GM21528 (cell line): ENCODE measurements around the gene MTHFD1L.

Experiments
- ATAC-seq: cut with Tn5 transposase; IDR thresholded peaks from one replicate; pipeline ENCODE4 v1.9.1; 2021; ENCODE audit warnings: mild to moderate bottlenecking, moderate library complexity; ENCODE audit not compliant: unreplicated experiment, low FRiP score

MTHFD1L gene

DNA sequence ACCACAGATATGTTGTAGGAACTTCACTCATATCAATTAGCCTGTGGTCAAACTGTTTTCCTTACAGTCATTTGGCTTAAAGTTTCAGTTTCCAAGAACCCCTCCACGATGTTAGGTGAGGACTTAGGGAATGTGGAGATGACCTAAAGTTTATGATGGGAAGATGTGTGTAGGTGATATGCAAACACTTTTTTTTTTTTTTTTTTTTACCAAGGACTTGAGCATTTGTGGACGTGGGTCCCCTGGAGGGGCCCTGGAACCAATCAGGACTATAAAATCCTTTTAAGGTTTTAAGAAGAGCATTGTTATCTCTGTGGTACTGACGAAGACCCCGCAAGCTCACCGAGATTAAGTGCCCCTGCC is 478 bp upstream of the MTHFD1L start:
- ATAC-seq: no peak

DNA sequence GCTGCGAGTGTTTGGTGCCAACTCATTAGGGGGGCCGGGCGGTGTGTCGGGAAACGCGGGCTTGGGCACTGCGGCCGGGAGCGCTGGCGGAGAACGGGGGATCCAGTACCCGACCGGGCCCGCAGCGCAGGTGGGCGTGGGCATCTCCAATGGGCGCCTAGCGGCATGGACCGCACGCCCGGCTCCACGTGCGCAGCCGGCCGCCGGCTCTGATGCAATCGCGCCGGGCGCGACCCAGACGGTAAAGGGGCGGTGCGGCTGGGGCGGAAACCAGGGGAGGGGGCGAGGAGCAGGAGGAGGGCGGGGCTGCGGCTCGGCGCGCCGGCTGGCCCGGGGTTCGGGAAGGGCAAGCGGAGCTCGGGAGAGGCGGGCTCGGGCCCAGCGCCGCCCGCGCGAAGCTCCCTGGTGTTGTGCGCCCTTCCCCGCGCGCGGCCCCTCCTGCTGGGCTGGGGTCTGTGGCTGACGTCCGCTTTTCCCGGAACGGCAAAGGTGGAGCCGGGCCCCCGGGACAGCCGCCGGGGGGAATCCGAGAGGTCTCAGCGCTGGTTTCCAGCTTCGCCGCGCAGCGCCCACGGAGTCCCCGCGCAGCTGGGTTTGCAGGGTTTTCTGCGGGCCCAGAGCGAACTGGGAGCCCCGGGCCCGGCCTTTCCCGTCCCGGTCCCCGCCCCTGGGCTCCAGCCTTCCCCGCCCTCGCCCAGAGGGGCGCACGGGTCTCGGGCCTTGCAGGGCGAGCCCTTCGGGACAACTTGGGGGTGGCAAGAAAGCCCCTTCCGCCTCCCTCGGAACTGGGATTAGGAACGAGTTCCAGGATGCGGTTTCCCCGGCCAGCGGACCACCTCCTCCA is 867 bp downstream of the MTHFD1L start:
- ATAC-seq: peak; percentile 76

- ATAC-seq: no peak
Observed at GRCh38 chr6:150866991-150867501, 1.5 kb downstream of the MTHFD1L start.

DNA sequence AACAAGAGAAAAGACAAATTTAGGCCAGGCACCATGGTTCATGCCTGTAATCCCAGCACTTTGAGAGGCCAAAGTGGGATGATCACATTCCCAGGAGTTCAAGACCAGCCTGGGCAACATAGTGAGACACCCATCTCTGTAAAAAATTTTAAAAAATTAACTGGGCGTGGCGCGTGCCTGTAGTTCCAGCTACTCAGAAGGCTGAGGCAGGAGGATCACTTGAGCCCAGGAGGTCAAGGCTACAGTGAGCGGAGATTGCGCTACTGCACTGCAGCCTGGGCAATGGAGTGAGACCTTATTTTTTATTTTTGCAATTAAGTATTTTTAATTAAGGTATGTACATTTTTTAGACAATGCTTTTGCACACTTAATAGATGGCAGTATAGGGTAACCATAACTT is 3.3 kb downstream of the MTHFD1L start:
- ATAC-seq: no peak

DNA sequence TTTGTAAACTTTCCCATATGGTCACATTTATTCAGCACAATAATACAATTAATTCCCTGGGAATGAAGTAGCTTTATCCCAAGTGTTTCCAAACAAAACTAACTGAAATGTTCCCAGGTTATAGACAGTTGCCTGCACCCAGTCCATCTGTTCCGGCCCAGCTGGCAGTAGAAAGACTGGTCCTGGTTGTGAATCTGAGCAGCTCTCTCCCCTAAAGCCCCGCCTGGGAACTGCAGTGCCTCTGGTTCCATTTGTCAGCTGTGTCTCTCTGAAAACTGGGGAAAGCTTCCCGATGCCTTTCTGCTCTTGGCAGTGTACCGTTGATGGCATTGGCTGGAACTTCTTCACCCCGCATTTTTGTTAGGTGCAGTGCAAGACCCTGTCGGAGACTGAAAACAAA is 8.7 kb downstream of the MTHFD1L start:
- ATAC-seq: no peak

DNA sequence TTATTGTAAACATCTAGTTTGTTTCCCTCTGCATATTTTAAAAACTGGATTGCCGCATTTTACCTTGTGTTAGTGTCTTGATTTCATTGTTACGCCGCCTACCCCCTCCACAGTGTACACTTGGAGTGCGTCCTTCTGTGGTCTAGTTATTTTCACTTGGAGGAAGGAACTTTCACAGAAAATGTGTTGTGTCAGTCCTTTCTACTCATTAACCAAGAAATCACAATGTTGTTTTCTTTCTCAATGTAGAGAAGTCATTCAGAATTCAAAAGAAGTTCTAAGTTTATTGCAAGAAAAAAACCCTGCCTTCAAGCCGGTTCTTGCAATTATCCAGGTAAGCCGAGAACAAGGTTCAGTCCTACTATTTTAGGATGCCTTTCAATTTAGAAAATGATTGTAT is 10.3 kb downstream of the MTHFD1L start:
- ATAC-seq: no peak

- no peak for ATAC-seq
Observed at GRCh38 chr6:150876598-150876997, 11.1 kb downstream of the MTHFD1L start.

GRCh38 chr6:150877928-150878327 is 12.4 kb downstream of the MTHFD1L start:
- no peak for ATAC-seq

DNA sequence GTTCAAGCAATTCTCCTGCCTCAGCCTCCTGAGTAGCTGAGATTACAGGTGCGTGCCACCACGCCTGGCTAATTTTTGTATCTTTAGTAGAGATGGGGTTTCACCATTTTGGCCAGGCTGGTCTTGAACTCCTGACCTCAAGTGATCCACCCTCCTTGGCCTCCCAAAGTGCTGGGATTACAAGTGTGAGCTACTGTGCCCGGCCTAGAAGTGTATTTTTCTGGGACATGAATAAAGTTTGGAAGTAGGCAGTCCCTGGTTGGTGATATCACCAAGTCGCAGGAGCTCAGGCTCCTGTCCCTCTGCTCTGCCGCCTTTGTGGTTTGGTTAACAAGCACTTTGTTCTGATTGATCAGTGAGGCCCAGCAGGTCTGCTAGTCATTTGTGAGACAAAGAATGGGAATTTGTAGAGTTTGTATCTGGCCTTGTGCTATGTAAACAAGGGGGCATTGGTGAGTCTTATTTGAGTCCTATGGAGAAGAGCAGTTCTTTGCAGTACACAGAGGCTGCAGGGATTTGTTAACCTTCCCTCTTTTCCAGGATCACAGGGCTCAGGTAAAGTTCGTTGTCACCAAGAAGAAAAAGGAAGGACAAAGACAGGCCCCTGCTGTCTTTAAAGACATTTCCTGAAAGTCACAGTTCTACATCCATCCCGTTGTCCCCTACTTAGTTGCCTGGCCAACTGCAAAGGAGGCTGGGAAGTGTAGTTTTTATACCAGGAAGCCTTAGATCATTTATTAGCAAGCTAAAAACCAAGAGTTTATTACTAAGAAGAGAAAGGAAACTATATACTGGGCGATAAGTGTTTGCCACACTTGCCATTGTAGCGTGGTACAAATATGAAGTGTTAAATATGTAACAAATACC is 13.1 kb downstream of the MTHFD1L start:
- no peak for ATAC-seq

DNA sequence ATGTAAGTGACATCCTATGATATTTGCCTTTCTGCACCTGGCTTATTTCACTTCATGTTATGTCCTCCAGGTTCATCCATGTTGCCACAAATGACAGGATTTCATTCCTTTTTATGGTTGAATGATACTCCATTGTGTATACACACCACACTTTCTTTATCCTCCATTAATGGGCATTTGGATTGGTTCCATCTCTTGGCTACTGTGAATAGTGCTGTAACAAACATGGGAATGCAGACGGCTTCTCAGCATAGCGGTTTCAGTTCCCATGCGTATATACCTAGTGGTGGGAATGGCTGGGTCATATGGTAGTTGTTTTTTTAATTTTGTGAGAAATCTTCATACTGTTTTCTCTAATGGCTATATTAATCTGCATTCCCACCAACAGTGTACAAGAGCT is 14.8 kb downstream of the MTHFD1L start:
- ATAC-seq: no peak

GRCh38 chr6:150881911-150882481 is 16.5 kb downstream of the MTHFD1L start:
- no peak for ATAC-seq

DNA sequence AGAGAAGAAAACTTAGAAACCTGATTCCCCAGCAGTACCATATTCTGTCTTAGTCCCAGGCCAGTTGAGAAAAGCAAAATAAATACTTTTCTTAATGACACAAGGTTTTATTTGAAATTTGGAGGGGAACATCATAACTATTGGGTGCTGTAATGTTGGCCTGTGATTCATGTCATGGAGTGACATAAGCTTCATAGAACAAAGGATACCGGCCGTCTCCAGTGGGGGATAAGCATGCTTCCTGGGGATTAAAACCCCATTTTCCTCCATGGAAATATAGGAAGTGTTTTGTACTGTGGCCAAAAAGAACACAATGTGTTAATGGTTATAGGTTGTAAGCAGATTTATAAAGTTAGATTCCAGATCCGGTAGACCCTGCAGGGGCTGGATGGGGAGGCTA is 18.0 kb downstream of the MTHFD1L start:
- no peak for ATAC-seq

DNA sequence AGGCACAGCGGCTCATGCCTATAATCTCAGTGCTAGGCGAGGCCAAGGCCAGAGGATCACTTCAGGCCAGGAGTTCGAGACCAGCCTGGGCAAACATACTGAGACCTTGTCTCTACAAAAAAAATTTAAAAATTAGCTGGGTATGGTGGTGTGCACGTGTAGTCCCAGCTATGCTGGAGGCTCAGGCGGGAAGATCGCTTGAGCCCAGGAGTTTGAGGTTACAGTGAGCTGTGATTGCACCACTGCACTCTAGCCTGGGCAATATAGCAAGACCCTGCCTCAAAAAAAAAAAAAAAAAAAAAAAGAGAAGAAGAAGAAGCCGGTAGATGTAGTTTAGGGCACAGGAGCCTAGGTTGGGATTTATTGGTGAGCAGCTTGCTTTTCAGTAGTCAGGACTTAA is 20.7 kb downstream of the MTHFD1L start:
- no peak for ATAC-seq

GRCh38 chr6:150887978-150888563 is 22.6 kb downstream of the MTHFD1L start:
- ATAC-seq: no peak

DNA sequence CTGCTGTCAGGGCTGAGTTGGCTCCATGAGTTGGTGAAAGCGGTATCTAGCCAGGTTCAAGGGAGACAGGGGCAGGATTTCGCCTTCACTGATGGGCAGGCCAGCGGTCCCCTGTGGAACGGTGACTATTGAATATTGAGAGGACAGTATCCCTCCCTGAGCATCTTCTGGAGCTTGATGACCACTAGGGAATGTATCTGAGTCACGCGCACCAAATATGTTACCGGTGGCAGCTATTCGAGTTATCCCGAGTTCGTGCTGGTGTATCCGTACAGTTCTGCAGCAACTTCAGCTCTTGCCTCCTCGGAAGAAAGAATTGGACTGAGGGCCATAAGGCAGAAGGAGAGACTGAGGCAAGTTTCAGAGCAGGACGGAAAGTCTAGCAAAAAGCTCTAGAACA is 24.8 kb downstream of the MTHFD1L start:
- ATAC-seq: no peak

DNA sequence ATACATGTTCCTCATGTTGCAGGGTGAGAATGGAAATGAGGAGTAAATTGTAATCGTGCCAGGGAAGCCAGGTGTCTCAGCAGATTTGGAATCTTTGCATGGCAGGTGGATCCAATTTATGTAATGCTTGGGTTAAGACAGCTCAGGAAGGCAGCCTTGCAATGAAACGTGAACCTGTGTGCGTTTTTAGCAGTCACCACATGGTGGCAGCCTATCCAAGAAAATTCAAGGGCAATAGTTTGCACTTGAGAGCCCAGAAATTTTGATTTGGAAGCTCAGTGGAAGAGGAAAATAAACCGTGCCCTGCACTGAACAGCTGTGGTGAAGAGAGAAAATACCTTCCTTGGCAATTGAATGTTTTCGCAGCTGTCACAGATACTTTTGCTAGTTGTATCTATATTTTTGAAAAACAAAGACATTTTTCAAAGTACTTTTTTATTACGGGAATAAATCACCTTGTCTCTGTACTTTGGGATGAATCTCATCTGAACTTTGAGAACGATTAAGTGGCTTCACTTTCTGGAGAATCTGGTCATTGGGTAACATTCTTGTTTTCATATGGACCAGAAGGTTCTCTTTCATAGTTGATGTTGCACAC is 26.5 kb downstream of the MTHFD1L start:
- ATAC-seq: peak; percentile 56

DNA sequence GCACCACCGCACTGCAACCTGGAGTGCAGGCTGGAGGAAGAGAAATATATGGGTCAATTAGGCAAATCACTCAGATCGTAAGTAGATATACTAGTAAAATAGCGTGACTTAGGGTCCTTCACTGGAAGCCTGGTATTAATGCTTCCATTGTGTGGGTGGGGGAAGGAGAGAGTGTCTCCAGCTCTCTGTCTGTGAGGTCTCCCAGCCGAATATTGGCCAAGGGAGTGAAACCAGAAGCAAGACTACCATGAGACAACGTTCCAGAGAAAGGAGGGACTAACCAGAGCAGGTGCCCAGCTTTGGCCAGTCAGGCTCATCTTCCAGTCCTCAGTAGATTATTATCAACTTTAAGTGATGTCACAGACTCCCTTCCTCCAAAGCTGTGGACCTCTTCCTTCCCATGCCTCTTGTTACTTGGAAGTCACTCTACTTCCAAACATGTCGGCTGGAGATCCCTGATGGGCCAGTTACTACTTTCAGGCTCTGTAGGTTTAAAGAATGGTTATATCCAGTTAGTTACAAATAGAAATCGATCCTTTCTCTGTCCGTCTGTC is 28.8 kb downstream of the MTHFD1L start:
- no peak for ATAC-seq

- peak; percentile 30 for ATAC-seq
Observed at GRCh38 chr6:150894935-150895552, 29.5 kb downstream of the MTHFD1L start.

DNA sequence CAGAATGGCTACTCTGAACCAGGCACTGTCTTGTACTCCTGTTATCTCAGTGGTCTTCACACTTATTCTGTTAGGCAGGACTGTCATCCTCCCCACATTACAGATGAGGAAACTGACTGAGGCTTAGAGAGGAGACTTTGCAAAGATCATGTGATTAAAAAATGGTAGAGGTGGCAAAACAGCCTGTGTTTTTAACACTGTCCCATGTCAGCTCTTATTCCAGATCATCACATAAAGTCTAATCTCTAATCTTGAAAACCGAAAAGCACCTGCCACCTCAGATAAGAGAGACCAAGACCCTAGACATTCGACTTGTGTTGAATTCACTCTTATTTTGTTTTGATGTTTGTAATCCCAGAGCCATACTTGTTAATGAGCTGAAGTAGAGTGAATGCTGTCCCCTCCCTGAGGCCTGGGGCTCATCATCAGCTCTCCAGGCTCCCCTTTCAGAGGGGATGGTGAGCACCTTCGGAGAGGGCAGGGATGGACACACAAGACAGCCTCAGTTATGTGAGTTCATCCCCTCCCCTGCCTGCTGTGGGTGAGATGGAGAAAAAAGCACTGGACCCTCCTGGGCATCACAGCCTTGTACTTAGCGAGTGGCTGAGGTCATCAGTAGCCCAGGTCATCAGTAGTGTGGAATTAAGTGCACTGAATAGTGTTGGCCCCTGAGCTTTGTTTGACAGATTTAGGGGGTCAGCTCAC is 30.6 kb downstream of the MTHFD1L start:
- ATAC-seq: no peak
